IPS-15b (cell line): ENCODE results near the gene MYL3.

Experiments used
- H3K27me3 ChIP-seq: one replicate; pipeline ENCODE4 v1.6.1; 2013; ENCODE audit warnings: low read length; ENCODE audit not compliant: control insufficient read depth, insufficient read depth
- H3K36me3 ChIP-seq: one replicate; pipeline ENCODE4 v1.6.1; 2013; ENCODE audit warnings: low read length; ENCODE audit not compliant: control insufficient read depth, insufficient read depth
- H3K4me1 ChIP-seq: one replicate; pipeline ENCODE4 v1.6.1; 2013; ENCODE audit warnings: mild to moderate bottlenecking, low read length; ENCODE audit not compliant: control insufficient read depth, insufficient read depth
- H3K4me3 ChIP-seq: one replicate; pipeline ENCODE4 v1.5.1; 2013; ENCODE audit warnings: low read depth, low read length
- H3K9ac ChIP-seq: one replicate; pipeline ENCODE4 v1.6.1; 2013; ENCODE audit warnings: low read depth, mild to moderate bottlenecking, low read length
- H3K9me3 ChIP-seq: one replicate; pipeline ENCODE4 v1.6.1; 2013; ENCODE audit warnings: mild to moderate bottlenecking, low read length; ENCODE audit not compliant: control insufficient read depth, insufficient read depth

The MYL3 gene

GRCh38 chr3:46889381-46890110 lies 26.3 kb upstream of the MYL3 start:
- H3K4me1 ChIP-seq = peaks cover 13% of the 10 kb centered on the region
- H3K9me3 ChIP-seq = no peaks in the 10 kb centered on the region
- H3K4me3 ChIP-seq = no peak overlapping the region
- no peak overlapping the region for H3K9ac ChIP-seq
- H3K36me3 ChIP-seq = no peaks in the 10 kb centered on the region
- H3K27me3 ChIP-seq = peaks cover 69% of the 10 kb centered on the region

GRCh38 chr3:46888705-46889104 lies 25.5 kb upstream of the MYL3 start:
- Histone ChIP-seq H3K4me1 (peaks cover 18% of the 10 kb centered on the region), H3K9ac (no peak overlapping the region), H3K36me3 (no peaks in the 10 kb centered on the region), H3K9me3 (no peaks in the 10 kb centered on the region), H3K4me3 (peak overlapping the region; percentile 11), H3K27me3 (peaks cover 76% of the 10 kb centered on the region)

GRCh38 chr3:46887980-46888494 lies 24.8 kb upstream of the MYL3 start:
- Histone ChIP-seq H3K4me1 (peaks cover 14% of the 10 kb centered on the region), H3K36me3 (no peaks in the 10 kb centered on the region), H3K4me3 (no peak overlapping the region), H3K27me3 (peaks cover 72% of the 10 kb centered on the region), H3K9ac (no peak overlapping the region), H3K9me3 (no peaks in the 10 kb centered on the region)

GRCh38 chr3:46885612-46886011 lies 22.4 kb upstream of the MYL3 start:
- no peak overlapping the region for H3K9ac ChIP-seq
- no peaks in the 10 kb centered on the region for H3K36me3 ChIP-seq
- H3K27me3 ChIP-seq = peaks cover 63% of the 10 kb centered on the region
- H3K4me1 ChIP-seq = peaks cover 14% of the 10 kb centered on the region
- H3K9me3 ChIP-seq = no peaks in the 10 kb centered on the region
- no peak overlapping the region for H3K4me3 ChIP-seq

- H3K36me3 ChIP-seq = no peaks in the 10 kb centered on the region
- peaks cover 63% of the 10 kb centered on the region for H3K27me3 ChIP-seq
- H3K4me1 ChIP-seq = peaks cover 14% of the 10 kb centered on the region
- no peak overlapping the region for H3K9ac ChIP-seq
- no peaks in the 10 kb centered on the region for H3K9me3 ChIP-seq
- no peak overlapping the region for H3K4me3 ChIP-seq
Observed at GRCh38 chr3:46884929-46885328, 21.7 kb upstream of the MYL3 start.

GRCh38 chr3:46884427-46884826 lies 21.2 kb upstream of the MYL3 start:
- Histone ChIP-seq H3K4me1 (peaks cover 14% of the 10 kb centered on the region), H3K9me3 (no peaks in the 10 kb centered on the region), H3K9ac (no peak overlapping the region), H3K27me3 (peaks cover 63% of the 10 kb centered on the region), H3K36me3 (no peaks in the 10 kb centered on the region), H3K4me3 (peak overlapping the region; percentile 48)

- no peaks in the 10 kb centered on the region for H3K9me3 ChIP-seq
- H3K4me3 ChIP-seq = peak overlapping the region; percentile 48
- no peaks in the 10 kb centered on the region for H3K36me3 ChIP-seq
- no peak overlapping the region for H3K9ac ChIP-seq
- peaks cover 63% of the 10 kb centered on the region for H3K27me3 ChIP-seq
- peaks cover 16% of the 10 kb centered on the region for H3K4me1 ChIP-seq
Observed at GRCh38 chr3:46883830-46884185, 20.6 kb upstream of the MYL3 start.

- peak overlapping the region; percentile 67 for H3K4me3 ChIP-seq
- peaks cover 69% of the 10 kb centered on the region for H3K27me3 ChIP-seq
- no peak overlapping the region for H3K9ac ChIP-seq
- no peaks in the 10 kb centered on the region for H3K36me3 ChIP-seq
- no peaks in the 10 kb centered on the region for H3K9me3 ChIP-seq
- peaks cover 17% of the 10 kb centered on the region for H3K4me1 ChIP-seq
Observed at GRCh38 chr3:46883054-46883829, 20.0 kb upstream of the MYL3 start.

GRCh38 chr3:46882377-46883053 lies 19.3 kb upstream of the MYL3 start:
- Histone ChIP-seq H3K36me3 (no peaks in the 10 kb centered on the region), H3K4me3 (peak overlapping the region; percentile 67), H3K27me3 (peaks cover 76% of the 10 kb centered on the region), H3K4me1 (peaks cover 16% of the 10 kb centered on the region), H3K9me3 (no peaks in the 10 kb centered on the region), H3K9ac (peak overlapping the region; percentile 37)

GRCh38 chr3:46881596-46882376 lies 18.5 kb upstream of the MYL3 start:
- Histone ChIP-seq H3K4me3 (peak overlapping the region; percentile 67), H3K9ac (no peak overlapping the region), H3K4me1 (peaks cover 12% of the 10 kb centered on the region), H3K36me3 (no peaks in the 10 kb centered on the region), H3K9me3 (no peaks in the 10 kb centered on the region), H3K27me3 (peaks cover 76% of the 10 kb centered on the region)
